Measurements from ENCODE around the gene APBB2.

APBB2 gene

DNA sequence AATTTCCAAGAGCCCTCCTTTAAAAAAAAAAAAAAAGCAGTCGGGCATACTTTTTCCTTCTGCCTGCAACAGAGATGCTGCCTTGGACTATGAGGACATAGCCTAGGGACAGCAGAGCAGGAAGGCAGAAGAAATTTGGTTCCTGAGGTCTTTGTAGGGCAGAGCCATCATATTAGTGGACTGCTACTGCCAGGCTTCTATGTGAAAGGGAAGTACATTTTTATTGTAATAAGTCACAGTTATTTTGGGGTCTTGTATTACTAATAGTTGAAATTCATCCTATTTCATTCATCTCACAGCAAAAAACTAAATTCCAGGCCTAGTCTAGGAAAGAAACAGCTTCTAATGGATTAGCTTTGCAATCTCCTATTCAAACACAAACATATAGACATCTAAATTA is 253.4 kb downstream of the APBB2 start:
- no peak for DNase-seq

- no peak for DNase-seq
These were observed 257.1 kb downstream of the APBB2 start for GRCh38 chr4:40957281-40957680.

GRCh38 chr4:40956721-40957255 is 257.6 kb downstream of the APBB2 start:
- no peak for DNase-seq

- DNase-seq, result no peak
These were observed 260.2 kb downstream of the APBB2 start for GRCh38 chr4:40954088-40954668.

GRCh38 chr4:40953283-40954087 is 260.9 kb downstream of the APBB2 start:
- no peak for DNase-seq

DNA sequence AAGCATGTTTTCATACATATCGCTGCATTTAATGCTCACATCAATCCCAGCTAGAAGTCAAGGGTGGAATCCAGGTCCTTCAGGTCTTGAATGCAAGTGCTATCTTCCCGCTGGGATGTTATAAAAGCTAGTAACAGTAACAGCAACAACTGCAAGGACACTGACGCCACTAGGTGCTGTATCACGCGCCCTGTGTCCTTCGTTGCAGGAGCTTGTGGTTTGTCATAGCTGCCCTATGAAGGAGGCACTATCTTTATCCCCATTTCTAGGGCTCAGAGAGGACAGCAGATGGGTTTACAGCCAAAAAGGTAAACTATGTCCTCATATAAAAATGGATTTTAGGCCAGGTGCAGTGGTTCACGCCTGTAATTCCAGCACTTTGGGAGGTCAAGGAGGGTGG is 261.7 kb downstream of the APBB2 start:
- DNase-seq, result no peak

GRCh38 chr4:40952217-40952616 is 262.1 kb downstream of the APBB2 start:
- DNase-seq, result no peak

GRCh38 chr4:40951026-40951425 is 263.3 kb downstream of the APBB2 start:
- no peak for DNase-seq

GRCh38 chr4:40949358-40950100 is 264.8 kb downstream of the APBB2 start:
- no peak for DNase-seq

- no peak for DNase-seq
These were observed 266.3 kb downstream of the APBB2 start for GRCh38 chr4:40948014-40948413.

DNA sequence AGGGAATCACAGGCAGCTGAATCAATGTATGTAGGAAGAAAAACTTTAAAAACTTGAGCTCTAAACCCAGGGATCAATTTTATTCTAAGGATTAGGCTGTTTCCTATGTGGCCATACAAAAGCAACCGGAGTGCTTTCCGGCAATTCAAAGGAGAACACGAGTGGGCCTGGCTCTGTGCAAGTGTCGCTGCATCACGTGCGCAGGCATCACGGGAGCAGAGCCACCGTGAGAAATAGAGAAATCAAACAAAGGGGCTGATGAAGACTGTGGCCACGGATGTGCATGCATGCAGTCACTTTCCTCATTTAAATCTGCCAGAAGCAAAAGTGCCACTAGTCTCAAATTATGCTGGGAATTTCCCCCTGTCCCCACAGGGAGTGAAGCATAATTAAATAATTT is 267.7 kb downstream of the APBB2 start:
- no peak for DNase-seq

GRCh38 chr4:40940756-40941155 is 273.6 kb downstream of the APBB2 start:
- DNase-seq, result no peak

DNA sequence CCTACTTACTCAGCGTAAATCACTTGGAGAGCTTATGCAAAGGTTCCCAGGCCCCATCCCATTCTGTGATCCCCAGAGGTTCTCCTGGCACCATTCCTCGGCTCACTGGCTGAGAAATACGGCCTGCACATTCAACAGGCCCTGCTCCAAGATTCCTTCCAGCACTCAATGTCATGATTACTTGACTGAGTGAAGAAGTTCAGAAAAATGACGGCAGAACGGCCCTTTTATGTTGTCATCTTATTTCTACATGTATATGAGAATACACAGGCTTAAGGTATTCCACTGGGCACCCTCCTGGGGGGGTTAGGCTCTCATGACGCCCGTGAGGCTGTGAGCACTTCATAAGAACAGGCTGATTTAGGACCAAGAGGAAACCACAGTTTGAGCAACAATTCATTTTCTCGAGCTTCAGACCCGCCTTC is 274.0 kb downstream of the APBB2 start:
- DNase-seq, result no peak

GRCh38 chr4:40939856-40940255 is 274.5 kb downstream of the APBB2 start:
- no peak for DNase-seq

DNA sequence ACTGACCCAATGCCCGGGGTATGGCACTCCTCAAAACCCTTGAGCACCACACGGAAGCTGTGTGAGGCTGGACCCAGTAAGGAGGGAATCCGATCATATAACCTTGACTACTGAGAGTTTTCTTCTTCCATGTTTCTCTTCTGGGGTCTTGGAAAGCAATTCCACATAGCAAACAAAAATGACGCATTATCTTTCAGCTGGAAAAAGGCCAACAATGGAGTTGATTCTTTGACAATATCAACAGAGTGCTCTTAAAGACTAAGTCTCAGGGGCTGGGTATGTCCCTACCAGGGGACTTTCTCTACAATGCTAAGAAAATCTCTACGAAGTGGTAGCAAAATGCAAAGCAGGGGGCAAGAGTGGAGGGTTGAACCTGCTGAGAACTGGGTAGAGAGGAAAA is 276.0 kb downstream of the APBB2 start:
- DNase-seq, result no peak

DNA sequence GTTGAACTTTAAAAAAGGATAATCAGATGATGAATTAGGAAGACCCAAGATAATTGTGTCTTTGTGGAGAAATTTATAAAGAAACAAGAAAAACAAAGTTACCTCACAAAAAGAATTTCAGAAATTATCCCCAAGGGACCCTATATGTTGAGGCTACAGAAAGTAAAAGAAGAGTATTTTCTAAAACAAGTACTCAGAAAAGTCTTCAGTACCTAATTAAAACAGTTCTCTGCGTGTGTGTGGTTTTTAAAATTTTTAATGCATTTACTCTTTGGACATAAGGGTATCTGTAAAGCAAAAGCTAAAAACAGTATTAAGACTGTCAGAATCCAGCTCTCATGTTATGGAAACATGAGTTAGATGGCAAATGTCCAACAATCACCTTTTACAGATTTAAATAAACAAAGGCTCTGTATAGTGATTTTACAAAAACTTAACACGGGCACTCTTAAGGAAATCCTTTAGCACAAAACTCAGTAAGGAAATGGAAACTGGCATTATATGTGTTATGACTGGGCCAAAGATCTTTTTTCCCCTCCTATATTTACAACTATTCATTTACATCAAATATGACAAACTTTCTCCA is 277.1 kb downstream of the APBB2 start:
- no peak for DNase-seq

GRCh38 chr4:40934676-40935075 is 279.7 kb downstream of the APBB2 start:
- DNase-seq, result no peak

- no peak for DNase-seq
These were observed 280.9 kb downstream of the APBB2 start for GRCh38 chr4:40933272-40934053.

GRCh38 chr4:40931841-40932240 is 282.5 kb downstream of the APBB2 start:
- DNase-seq, result no peak

DNA sequence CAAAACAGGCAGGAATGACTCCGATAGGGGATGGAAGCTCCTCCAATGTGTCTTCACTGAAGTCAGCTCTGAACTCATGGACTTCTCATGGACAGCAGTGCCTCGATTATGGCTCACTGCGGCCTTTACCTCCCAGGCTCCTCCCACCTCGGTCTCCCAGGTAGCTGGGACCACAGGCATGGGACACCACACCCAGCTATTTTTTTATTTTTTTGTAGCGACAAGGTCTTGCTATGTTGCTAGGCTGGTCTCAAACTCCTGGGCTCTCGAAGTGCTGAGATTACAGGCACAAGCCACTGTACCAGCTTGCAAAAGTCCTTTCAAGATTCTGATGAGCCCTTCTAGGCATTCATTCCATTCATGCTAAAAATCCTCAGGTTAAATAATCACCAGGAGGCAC is 283.1 kb downstream of the APBB2 start:
- no peak for DNase-seq

GRCh38 chr4:40927074-40927473 is 287.3 kb downstream of the APBB2 start:
- DNase-seq, result no peak

GRCh38 chr4:40924793-40925117 is 289.6 kb downstream of the APBB2 start:
- DNase-seq, result no peak
